Caco-2 (cell line): Measurements from ENCODE around the gene TMEM209. TPM values are rescaled to one million over a fixed set of nuclear protein-coding genes. Genes with fewer than 3 reads are reported as not detected.

Experiments
- BruUV-seq: library from RNA; stranded (reverse); fragments of 400-500 nt; replicated peaks from 2 replicates; lab custom pipeline; 2021; lab: Mats Ljungman, UMichigan
- CTCF ChIA-PET: fragments of 300-600 bp; sonication (Branson Sonifier 250); formaldehyde crosslinking; loops from one replicate; lab custom pipeline; 2022; ENCODE audit warnings: antibody characterized with exemption; lab: Charles Lee
- POLR2A ChIA-PET: fragments of 300-600 bp; sonication (Branson Sonifier 250); formaldehyde crosslinking; loops from one replicate; lab custom pipeline; 2022; ENCODE audit warnings: antibody characterized with exemption; lab: Charles Lee
- DNase-seq, 2 experiments: peaks; one replicate each; pipeline versions ENCODE4 v3.0.0 to v3.0.0-alpha.2; 2020 to 2022
- H3K27me3 ChIP-seq: replicated peaks from 2 replicates; pipeline ENCODE4 v1.6.0; 2011; ENCODE audit warnings: low read length; ENCODE audit not compliant: control insufficient read depth, insufficient read depth
- H3K36me3 ChIP-seq: 2 replicates; pipeline ENCODE4 v1.5.1; 2011; ENCODE audit warnings: low read length; ENCODE audit not compliant: control insufficient read depth, insufficient read depth
- H3K4me1 ChIP-seq: fragments of 250-450 bp; sonication (Bioruptor Pico); 2 replicates; pipeline ENCODE4 v1.5.1; 2020; ENCODE audit warnings: mild to moderate bottlenecking
- H3K4me3 ChIP-seq: 2 replicates; pipeline ENCODE4 v1.5.1; 2011; ENCODE audit warnings: low read depth, mild to moderate bottlenecking, control low read depth, low read length
- H3K9me3 ChIP-seq: fragments of 250-450 bp; sonication (Bioruptor Pico); 2 replicates; pipeline ENCODE4 v1.5.1; 2020; ENCODE audit warnings: mild to moderate bottlenecking, moderate library complexity
- H3K27ac Mint-ChIP-seq: one replicate; pipeline ENCODE4 v1.8.0; 2022; ENCODE audit warnings: mixed read lengths; ENCODE audit not compliant: unreplicated experiment
- H3K27me3 Mint-ChIP-seq: one replicate; pipeline ENCODE4 v1.8.0; 2022; ENCODE audit warnings: mixed read lengths; ENCODE audit not compliant: insufficient read depth, unreplicated experiment
- H3K36me3 Mint-ChIP-seq: one replicate; pipeline ENCODE4 v1.8.0; 2022; ENCODE audit warnings: mild to moderate bottlenecking, mixed read lengths; ENCODE audit not compliant: insufficient read depth, unreplicated experiment
- H3K4me1 Mint-ChIP-seq: one replicate; pipeline ENCODE4 v1.8.0; 2022; ENCODE audit warnings: low read depth, mixed read lengths; ENCODE audit not compliant: unreplicated experiment
- H3K4me3 Mint-ChIP-seq: one replicate; pipeline ENCODE4 v1.8.0; 2022; ENCODE audit warnings: mild to moderate bottlenecking, moderate library complexity, mixed read lengths; ENCODE audit not compliant: unreplicated experiment
- H3K9me3 Mint-ChIP-seq: one replicate; pipeline ENCODE4 v1.8.0; 2022; ENCODE audit warnings: mixed read lengths; ENCODE audit not compliant: unreplicated experiment
- intact Hi-C: fragments of 100-400 bp; cut with micrococcal nuclease; formaldehyde crosslinking; loops from one replicate; pipeline ENCODE4 v1.10.0; 2022; ENCODE audit not compliant: unreplicated experiment
- total RNA-seq: library from RNA; stranded (reverse); gene quantifications from 2 replicates; pipeline ENCODE4 v1.2.3, GENCODE V29; 2022
- TF ChIP-seq, protein P1 (sequence below), 2 experiments: fragments of 200-600 bp in 1 of 2; IDR thresholded peaks; 1 replicate in 1 of 2; 2 replicates in 1 of 2; pipeline versions ENCODE4 v1.5.1 to v1.8.0; 2011 to 2022; ENCODE audit warnings: antibody characterized with exemption in 1 of 2, control low read depth in 1 of 2, inconsistent platforms in 1 of 2, low read depth in 1 of 2, low read length in 1 of 2, mild to moderate bottlenecking in 1 of 2, moderate library complexity in 1 of 2; ENCODE audit not compliant: insufficient read depth in 1 of 2, severe bottlenecking in 1 of 2, unreplicated experiment in 1 of 2

TMEM209 gene
- total RNA-seq, 1 experiment from 2014 or later = 34.5 TPM

DNA sequence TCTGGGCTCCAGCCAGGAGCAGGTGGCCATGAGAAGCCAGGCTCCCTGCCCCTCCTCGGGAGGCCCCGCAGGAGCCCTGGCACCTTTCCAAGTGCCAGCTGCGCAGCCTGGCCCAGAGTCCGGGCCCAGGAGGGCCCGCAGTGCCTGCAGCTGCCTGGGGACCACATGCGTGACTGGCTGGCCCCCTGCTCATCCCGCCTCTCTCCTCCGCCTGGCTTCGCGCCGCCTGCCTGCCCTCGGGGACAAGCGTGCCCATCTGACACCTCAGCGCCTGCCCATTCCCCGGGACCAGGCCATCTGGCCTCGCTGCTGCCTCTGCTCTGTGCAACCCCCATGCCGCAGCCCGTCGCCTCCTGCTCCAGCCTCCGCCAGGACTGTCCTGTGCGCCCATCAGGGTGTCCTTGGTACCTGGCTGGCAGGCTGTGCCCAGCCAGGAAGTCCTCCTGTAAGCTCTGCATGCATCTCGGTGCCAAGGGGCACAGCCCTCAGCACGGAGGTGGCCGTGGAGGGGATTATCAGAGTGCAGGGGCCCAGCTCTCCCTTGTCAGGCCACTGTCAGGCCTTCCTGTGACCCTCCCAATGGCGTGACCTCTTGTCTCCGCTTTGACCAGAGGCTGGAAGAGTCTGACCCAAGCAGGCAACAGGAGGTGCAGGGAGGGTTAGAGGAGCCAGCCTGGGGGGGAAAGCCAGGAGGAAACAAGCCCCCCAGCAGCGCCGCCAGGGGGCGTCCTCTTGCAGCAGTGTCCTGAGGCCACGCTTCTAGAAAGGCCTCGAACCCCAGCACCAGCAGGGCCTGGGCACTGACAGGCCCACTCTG is 50.5 kb downstream of the TMEM209 start:
- no peak overlapping the region for H3K27ac Mint-ChIP-seq
- BruUV-seq = no TSS peak
- no peaks in the 10 kb centered on the region for H3K36me3 ChIP-seq
- H3K4me1 ChIP-seq = no peaks in the 10 kb centered on the region
- H3K27me3 Mint-ChIP-seq = no peaks in the 10 kb centered on the region
- intact Hi-C loops = loop anchor here (2.0 kb wide), 1 partner anchor 82 kb away; no protein-coding TSS in a partner anchor
- CTCF ChIA-PET = interaction anchor here (1.0 to 1.4 kb wide), 2 partner anchors 59 to 83 kb away, joined by 3 to 4 read pairs; no protein-coding TSS in a partner anchor
- H3K4me3 Mint-ChIP-seq = no peak overlapping the region
- no peak for DNase-seq
- no peak overlapping the region for H3K4me3 ChIP-seq
- peaks cover 5% of the 10 kb centered on the region for H3K36me3 Mint-ChIP-seq
- POLR2A ChIA-PET = interaction anchor here (1.0 kb wide), 1 partner anchor 84 kb away, joined by 3 read pairs; the partner anchor contains the start of gene KLHDC10
- no peaks in the 10 kb centered on the region for H3K27me3 ChIP-seq
- no peaks in the 10 kb centered on the region for H3K4me1 Mint-ChIP-seq
- TF ChIP-seq, protein P1, sequence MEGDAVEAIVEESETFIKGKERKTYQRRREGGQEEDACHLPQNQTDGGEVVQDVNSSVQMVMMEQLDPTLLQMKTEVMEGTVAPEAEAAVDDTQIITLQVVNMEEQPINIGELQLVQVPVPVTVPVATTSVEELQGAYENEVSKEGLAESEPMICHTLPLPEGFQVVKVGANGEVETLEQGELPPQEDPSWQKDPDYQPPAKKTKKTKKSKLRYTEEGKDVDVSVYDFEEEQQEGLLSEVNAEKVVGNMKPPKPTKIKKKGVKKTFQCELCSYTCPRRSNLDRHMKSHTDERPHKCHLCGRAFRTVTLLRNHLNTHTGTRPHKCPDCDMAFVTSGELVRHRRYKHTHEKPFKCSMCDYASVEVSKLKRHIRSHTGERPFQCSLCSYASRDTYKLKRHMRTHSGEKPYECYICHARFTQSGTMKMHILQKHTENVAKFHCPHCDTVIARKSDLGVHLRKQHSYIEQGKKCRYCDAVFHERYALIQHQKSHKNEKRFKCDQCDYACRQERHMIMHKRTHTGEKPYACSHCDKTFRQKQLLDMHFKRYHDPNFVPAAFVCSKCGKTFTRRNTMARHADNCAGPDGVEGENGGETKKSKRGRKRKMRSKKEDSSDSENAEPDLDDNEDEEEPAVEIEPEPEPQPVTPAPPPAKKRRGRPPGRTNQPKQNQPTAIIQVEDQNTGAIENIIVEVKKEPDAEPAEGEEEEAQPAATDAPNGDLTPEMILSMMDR (IDR thresholded peaks at IDR 0.05; ENCODE audit: insufficient read depth in 1 of 2, low read depth in 1 of 2, low read length in 1 of 2, severe bottlenecking in 1 of 2, unreplicated experiment in 1 of 2) = peak in 1 of 2 experiments; percentile 18
- no peaks in the 10 kb centered on the region for H3K9me3 ChIP-seq
- H3K9me3 Mint-ChIP-seq = no peaks in the 10 kb centered on the region

DNA sequence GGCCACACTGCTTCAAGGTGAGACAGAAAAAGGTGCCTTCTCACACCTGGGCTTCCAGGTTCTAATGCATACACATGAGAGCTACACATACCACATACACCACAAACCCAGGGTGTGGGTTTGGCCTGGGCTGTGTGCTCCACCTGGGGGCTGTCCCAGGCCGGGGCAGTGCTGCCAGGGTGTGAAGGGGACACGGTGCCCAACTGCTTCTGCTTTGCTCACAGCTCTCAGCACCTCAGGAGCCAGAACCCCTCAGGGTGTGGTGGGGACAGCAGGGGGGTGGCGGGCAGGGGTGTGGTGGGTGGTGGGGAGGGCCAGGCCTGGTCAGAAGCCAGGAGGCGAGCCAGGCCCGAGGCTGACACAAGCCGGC is 51.1 kb downstream of the TMEM209 start:
- DNase-seq = no peak

More for the DNA sequence above, 51.1 kb downstream of the TMEM209 start:
- Mint-ChIP-seq H3K4me3 (no peak overlapping the region), H3K36me3 (peaks cover 5% of the 10 kb centered on the region), H3K27ac (no peak overlapping the region), H3K4me1 (no peaks in the 10 kb centered on the region), H3K9me3 (no peaks in the 10 kb centered on the region), H3K27me3 (no peaks in the 10 kb centered on the region)
- BruUV-seq = no TSS peak
- CTCF ChIA-PET = interaction anchor here (0.5 to 1.4 kb wide), 3 partner anchors 58 to 589 kb away, joined by 3 to 5 read pairs (median 4); no protein-coding TSS in a partner anchor
- no peaks in the 10 kb centered on the region for H3K36me3 ChIP-seq
- H3K27me3 ChIP-seq = no peaks in the 10 kb centered on the region
- H3K9me3 ChIP-seq = no peaks in the 10 kb centered on the region
- intact Hi-C loops = loop anchor here (2.0 kb wide), 1 partner anchor 81 kb away; no protein-coding TSS in a partner anchor
- no peak overlapping the region for H3K4me3 ChIP-seq
- TF ChIP-seq, protein P1 (IDR thresholded peaks at IDR 0.05; ENCODE audit: insufficient read depth in 1 of 2, low read depth in 1 of 2, low read length in 1 of 2, severe bottlenecking in 1 of 2, unreplicated experiment in 1 of 2) = peak in 1 of 2 experiments; percentile 18
- no peaks in the 10 kb centered on the region for H3K4me1 ChIP-seq
- POLR2A ChIA-PET = interaction anchor here (1.0 kb wide), 1 partner anchor 84 kb away, joined by 3 read pairs; the partner anchor contains the start of gene KLHDC10
